Caki2 (cell line): ENCODE results near the gene TBXAS1. TPM values are rescaled to one million over a fixed set of nuclear protein-coding genes. Genes with fewer than 3 reads are reported as not detected.

Source experiments
- DNase-seq: peaks from one replicate; pipeline ENCODE4 v3.0.0-alpha.2; 2015; ENCODE audit warnings: low read depth
- in situ Hi-C: cut with HindIII; loops from 2 replicates; pipeline ENCODE4 v1.10.0; 2016; ENCODE audit warnings: low sequenced_read_pairs, low pct_unique_long_range_greater_than_20kb, mixed read lengths
- total RNA-seq: library from RNA; depleted of rRNA; stranded (reverse); fragments of >200 nt; shearing (Covaris generic); gene quantifications from 2 replicates; pipeline ENCODE4 v1.2.3, GENCODE V29; 2014; ENCODE audit warnings: low replicate concordance

Gene TBXAS1
- total RNA-seq, 1 experiment from 2014 or later: 48.6 TPM

- in situ Hi-C loops: no loop called here
- no peak for DNase-seq
These were observed 189.3 kb downstream of the TBXAS1 start for GRCh38 chr7:140018125-140019043.

DNA sequence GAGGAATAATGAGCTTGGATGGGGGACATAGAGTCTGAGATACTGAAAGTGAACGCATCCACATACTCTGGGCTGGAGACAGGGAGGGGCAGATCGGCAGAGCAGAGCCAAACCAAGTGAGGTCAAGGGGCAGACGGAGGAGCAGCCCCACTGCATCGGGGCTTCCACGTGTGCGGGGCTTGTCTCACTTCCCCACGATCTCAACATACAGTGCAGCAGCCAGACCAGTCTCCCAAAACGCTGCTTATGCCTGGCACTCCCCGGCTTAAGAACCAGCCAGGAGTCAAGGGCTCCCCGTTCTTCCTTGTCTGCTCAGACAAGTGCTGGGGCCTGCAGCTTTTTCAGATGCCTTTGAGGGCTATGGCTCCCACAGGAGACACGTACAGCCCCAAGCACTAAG lies 190.1 kb downstream of the TBXAS1 start:
- DNase-seq: no peak
- in situ Hi-C loops: no loop called here

DNA sequence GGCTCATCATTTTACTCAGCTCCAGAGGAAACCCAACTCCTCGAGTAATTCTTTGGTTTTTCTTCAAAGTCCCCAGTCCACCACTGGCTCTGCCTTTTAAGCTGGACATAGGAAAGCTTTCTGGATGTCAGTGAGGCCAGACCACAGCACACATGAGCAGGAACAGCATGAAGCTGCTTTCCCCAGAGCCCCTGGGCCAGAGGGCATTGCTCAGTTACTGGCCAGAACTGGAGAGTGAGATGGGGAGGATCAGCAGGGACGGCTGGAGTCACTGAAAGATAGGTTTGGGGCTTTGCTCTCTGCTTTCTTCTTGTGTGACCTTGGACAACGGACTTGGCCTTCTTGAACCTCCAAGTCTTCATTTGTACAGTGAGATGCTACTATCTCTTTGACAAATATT lies 190.5 kb downstream of the TBXAS1 start:
- no peak for DNase-seq
- in situ Hi-C loops: no loop called here

DNA sequence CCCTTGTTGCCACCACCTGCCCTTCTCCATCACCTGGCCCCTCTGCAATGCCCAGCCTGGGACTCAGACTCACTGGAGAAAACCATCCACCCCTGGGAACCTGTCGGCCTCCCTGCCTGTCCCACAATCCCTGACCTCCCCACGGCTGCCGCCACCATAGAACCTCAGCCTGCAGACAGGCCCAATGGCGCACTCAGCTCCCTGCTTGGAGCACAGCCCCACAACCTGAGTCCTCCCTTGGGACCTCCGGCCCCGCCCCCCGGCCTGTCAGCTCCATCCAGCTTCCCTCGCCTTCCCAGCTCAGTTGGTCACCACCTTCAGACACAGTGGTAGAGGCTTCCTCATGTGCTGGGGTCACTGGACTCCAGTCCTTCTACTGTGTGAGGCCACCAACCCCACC lies 192.5 kb downstream of the TBXAS1 start:
- in situ Hi-C loops: no loop called here
- DNase-seq: no peak

- in situ Hi-C loops: no loop called here
- no peak for DNase-seq
These were observed 193.6 kb downstream of the TBXAS1 start for GRCh38 chr7:140022582-140023211.

- no peak for DNase-seq
- in situ Hi-C loops: no loop called here
These were observed 194.7 kb downstream of the TBXAS1 start for GRCh38 chr7:140023728-140024127.

DNA sequence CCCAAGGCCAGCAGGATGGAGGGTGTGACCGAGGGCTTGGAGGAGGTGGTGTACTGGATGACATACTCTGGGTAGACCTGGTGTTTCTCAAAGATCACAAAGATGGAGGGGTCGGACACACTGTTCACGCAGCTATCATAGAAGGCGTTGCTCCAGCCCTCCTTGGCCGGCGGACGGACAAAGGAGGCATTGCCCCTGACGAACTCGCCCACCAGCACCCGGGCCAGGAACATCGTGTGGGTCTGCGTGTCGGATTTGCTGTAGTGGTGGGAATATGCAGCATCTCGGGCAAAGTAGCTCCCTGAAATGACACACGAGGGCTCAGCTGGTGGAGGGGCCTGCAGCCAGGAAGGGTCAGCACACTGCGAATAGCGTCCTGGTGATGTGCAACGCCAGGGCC lies 195.5 kb downstream of the TBXAS1 start:
- DNase-seq: no peak
- in situ Hi-C loops: no loop called here

DNA sequence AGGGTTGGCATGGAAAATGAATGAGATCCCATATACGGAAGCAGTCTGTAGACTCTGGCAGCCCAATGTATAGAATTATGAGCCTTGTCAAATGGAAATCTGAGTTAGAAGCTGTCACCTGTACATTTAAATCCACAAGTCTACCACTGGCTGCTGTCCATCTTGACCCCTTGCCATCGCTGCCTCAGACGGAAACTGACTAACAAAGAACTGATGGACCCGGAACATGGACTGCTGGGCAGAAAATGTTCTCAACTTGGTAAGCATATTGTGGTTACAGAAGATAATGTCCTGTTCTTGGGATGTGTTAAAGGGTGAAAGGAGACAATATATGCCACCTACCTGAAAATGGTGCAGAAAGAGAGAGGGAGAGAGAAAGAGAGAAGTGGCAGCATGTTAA lies 196.2 kb downstream of the TBXAS1 start:
- in situ Hi-C loops: no loop called here
- DNase-seq: no peak

- in situ Hi-C loops: no loop called here
These were observed 196.9 kb downstream of the TBXAS1 start for GRCh38 chr7:140025814-140026433.

DNA sequence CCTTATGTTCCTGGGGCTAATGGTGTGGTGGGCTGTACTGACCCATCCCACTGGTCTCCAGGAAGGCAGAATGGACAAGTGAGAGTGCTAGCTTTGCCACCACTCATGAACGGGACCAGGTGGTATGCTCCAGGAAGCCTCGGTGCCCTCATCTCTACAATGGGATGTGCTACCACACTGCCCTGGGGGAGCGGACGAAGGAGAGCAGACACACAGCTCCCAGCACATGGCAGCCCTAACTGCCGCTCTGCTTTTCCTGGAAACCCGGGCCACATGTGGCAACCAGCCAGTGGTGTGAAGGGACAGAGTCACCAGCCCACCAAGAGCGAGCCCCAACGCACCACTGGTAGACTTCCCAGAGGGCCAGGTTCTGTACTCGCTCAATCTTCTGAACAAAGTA lies 197.9 kb downstream of the TBXAS1 start:
- DNase-seq: no peak
- in situ Hi-C loops: no loop called here

More at GRCh38 chr7:140025814-140026433, 196.9 kb downstream of the TBXAS1 start:
- DNase-seq: no peak

DNA sequence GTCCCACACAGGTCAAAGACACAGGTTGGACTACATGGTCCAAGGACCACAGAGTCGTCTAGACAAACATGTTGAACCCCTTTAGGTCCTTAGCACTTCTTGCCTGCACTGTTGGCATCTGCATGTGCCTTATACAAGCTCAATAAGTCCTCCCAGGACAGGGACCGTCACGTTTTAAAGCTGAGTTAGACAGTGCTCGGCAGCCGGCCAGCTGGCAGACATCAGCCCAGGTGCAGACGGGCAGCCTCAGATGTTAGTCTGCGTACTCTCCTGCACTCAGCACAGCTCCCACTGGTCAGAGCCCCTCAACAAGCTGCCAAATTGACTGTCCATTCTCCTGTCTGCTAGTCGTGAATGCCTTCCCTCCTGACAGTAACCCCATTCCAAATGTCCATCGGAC lies 198.8 kb downstream of the TBXAS1 start:
- DNase-seq: no peak
- in situ Hi-C loops: no loop called here

DNA sequence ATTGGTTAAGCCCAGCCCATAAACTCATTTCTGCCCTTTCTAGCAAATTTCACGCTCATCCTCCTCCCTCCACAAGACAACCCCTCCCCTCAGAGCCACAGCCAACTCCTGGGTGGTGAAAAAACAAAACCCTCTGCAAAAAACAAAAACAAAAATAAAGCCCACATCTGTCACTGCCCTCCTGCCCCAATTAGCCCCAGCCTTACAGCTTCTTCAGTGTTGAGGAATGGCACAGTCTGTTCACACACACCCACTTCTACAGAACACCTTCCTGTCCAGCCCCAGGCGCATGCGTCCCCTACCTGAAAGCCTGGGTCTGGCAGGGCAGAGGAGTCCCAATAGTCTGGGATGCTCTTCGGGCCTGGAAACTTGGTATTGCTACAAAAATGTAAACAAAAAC lies 199.2 kb downstream of the TBXAS1 start:
- DNase-seq: no peak
- in situ Hi-C loops: no loop called here

DNA sequence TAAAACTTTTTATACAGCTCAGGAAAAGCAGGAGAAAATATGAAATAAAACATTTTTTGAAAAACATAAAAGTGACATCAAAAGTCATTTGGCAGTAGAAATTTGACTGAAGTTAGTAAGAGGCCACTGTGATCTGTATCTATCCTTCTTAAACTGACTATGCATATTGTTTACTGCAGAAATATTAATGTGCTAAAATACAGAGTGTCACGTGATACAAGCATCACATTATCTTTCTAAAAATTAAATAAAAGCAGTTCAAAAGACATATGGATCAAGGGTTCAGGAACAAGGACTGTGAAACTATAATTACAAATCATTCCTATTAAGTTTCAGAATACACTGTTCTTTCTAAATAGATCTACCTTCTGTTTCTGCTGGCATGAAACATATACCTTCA lies 200.0 kb downstream of the TBXAS1 start:
- DNase-seq: no peak
- in situ Hi-C loops: no loop called here

- DNase-seq: no peak
- in situ Hi-C loops: no loop called here
These were observed 202.3 kb downstream of the TBXAS1 start for GRCh38 chr7:140031364-140031763.

GRCh38 chr7:140033036-140033435 lies 204.0 kb downstream of the TBXAS1 start:
- no peak for DNase-seq
- in situ Hi-C loops: no loop called here

GRCh38 chr7:140033779-140034363 lies 204.8 kb downstream of the TBXAS1 start:
- DNase-seq: no peak
- in situ Hi-C loops: no loop called here

DNA sequence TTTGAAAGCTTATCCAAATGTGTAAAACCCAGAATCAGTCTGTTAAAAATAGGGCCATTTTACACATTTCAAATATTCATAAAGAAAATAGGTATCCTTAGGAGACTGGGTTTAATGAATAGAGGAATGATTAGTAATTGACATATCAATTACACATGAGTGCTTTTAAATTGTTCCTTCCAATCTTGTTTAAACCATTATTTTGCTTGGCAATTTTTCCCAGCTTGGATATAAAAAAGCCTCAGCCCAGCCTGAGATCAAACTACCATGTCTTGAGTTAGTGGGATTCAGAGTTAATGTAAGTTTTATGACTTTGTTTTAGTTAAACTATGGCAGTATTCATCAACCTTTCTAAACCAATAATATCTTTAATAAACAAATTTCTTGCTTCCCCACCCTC lies 205.4 kb downstream of the TBXAS1 start:
- in situ Hi-C loops: no loop called here

GRCh38 chr7:140035400-140036223 lies 206.5 kb downstream of the TBXAS1 start:
- in situ Hi-C loops: no loop called here
- no peak for DNase-seq

More for the DNA sequence above, 205.4 kb downstream of the TBXAS1 start:
- no peak for DNase-seq
